Measurements from ENCODE around the gene VCPKMT.
A peak's percentile ranks its signal among the peaks of the same experiment; 100 is the strongest.

VCPKMT gene

DNA sequence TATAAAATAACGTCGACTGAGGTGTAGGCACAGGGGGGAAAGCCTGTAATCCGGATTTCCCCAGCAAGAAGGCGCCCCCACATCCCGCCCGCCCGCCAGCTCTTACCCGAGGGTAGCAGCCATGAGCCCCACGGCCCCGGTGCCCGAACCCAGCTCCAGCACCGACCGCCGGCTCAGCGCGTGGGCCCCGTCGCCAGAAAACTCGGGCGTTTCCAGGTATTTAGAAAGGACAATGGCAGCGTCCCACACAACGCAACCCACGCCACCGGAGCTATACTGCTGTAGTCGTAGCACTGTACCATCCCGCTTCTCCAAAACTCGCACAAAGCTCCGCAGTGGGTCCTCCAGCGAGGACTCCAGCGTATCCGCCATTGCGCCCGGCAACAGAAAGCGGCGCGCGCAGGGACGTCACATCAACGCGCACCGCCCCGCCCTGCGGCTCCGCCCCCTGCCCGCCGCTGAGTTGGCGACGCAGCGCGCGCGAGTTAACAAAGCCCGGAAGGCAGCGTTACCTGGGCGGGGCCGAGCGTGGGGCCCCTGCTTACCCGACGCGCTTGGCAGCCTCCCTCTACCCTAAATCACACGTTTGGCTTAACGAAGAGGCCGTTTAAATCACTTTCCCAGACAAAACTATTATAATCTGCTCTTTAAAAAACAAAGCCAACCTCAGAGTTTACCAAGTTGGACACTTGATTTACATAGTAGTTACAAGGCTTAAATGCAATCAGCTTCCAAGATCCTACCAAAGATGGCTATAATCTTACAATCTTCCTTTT is at the start of gene VCPKMT:
VCPKMT (minus strand) TSS at position 392 of the 776 bp plus-strand sequence; CDS start at position 372, 20 bp downstream.
- DNase-seq (ENCODE audit: low read depth in 1 of 2, low spot score in 1 of 2): peak; percentile 92

DNA sequence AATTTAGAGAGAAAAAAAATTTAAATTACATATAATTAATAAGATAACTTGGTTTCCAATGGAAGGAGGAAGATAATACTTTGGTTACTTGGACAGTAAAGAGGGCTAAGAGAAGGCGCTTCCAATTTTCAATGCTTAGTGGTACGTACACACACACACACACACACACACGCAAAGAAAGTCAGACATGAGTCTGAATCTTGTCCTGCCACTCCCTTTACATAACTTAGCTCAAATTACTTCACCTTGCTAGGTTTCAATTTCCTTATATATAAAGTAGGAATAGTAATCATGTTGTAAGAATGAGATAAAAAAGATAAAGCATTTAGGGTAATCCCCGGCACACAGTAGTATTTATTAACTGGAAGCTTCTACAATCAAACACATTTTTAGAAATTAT is 39.7 kb upstream of the VCPKMT start:
- DNase-seq (ENCODE audit: low read depth in 1 of 2, low spot score in 1 of 2): no peak

DNA sequence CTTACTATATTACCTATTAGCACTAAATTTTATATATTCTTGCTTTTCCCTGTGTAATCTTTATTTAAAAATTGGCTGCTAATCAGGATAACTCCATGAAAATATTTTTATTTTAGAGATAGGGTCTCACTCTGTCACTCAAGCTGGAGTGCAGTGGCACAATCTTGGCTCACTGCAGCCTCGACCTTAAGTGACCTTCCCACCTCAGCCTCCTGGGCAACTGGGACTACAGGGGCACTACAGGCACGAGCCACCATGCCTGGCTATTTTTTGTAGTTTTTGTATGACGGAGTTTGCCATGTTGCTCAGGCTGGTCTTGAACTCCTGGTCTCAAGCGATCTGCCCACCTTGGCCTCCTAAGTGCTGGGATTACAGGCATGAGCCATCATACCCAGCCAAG is 32.4 kb upstream of the VCPKMT start:
- no peak for DNase-seq (ENCODE audit: low read depth in 1 of 2, low spot score in 1 of 2)

DNA sequence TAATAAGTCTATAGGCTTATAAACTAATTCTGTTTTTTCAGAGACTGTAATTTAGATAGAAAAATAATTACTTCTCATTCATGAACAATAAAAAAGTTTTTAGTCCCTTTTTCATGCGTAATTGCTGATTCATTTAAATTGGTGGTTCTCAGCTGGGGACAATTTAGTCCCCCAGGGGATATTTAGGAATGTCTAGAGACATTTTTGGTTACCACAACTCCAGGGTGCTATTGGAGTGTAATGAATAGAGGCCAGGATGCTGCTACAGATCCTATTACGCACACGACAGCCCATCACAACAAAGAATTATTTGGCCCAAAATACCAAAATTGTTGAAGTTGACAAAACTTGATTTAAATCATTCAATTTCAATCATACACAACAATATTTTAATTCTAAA is 22.8 kb upstream of the VCPKMT start:
- no peak for DNase-seq (ENCODE audit: low read depth in 1 of 2, low spot score in 1 of 2)

DNA sequence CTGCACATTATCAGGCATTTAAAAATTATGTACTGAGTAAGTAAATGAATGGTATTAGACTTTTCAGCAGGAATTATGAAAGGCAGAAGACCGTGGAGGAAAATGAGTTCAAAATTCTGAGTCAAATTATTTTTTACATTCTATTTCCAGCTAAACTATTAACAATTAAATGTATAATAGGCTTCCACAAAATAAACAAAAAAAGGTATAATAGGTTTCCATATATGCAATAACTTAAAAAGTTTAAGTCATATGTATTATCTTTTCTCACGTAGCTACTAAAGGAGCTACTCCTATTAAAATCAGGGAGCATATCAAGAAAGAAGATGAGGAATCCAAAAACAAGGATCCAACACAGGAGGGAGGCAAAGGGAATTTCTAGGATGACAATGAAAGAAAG is 11.4 kb upstream of the VCPKMT start:
- DNase-seq (ENCODE audit: low read depth in 1 of 2, low spot score in 1 of 2): no peak

DNA sequence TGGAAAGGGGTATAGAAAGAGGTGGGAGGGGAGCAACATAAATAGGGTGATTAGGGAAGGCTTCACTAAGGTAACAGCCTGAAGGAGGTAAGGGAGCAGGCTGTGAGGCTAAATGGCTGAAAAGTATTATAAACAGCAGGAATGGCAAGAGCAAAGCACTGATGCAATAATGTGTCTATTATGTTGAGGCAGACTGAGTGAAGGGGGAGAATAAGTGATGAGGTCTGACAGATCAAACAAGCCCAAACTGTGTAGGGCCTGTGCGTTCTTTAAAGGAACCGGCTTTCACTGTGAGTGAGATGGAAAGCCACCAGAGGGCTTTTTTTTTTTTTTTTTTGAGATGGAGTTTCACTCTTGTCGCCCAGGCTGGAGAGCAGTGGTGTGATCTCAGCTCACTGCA is 6.7 kb upstream of the VCPKMT start:
- no peak for DNase-seq (ENCODE audit: low read depth in 1 of 2, low spot score in 1 of 2)

DNA sequence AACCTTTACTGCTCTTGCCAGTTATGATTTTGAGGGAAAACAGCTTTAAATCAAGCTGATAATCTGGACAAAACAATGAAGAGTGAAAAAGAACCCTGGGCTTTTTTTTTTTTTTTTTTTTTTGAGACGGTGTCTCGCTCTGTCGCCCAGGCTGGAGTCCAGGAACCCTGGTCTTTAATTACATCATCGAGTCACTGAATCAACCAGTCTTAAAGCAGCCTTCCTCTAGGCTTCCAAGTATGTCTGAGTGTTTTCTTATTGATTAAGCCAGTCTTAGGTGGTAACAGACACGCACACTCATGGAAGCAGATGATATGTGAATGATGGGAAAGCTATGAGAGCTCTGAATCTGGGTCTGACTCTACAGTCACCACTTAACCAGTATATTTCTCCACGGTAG is 5.9 kb upstream of the VCPKMT start:
- DNase-seq (ENCODE audit: low read depth in 1 of 2, low spot score in 1 of 2): no peak

DNA sequence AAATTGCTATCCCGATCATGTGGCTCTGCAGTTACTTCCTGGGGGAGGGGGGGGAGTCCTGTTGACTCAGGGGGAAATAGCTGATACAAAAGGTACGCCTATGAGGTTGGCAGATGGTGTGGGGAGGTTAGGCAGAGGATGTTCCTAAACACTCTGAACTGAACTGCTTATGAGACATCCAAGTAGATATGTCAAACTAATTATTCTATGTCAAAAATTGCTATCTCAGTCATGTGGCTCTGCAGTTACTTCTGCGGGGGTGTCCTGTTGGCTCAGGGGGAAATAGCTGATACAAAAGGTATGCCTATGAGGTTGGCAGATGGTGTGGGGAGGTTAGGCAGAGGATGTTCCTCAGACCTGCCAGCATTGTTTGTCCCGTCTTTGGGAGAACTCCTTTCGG is 5.1 kb upstream of the VCPKMT start:
- no peak for DNase-seq (ENCODE audit: low read depth in 1 of 2, low spot score in 1 of 2)

DNA sequence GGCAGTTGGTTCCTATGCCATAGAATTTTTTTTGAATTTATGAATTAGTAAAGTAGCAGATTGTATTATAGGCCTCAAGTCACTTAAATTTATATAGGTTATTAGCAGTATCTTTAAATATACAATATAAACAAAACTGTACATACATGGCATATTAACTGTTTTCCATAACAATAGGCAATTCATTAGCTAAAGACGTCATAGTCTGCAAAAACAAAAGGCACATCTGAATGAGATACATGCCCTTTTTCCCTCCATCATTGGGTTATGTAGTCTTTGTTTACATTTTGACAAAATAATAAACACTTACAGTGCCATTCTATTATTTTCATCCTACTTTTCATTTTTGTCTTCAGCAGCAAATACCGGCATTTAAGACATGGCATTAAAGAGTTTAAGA is 1.1 kb upstream of the VCPKMT start:
- no peak for DNase-seq (ENCODE audit: low read depth in 1 of 2, low spot score in 1 of 2)

DNA sequence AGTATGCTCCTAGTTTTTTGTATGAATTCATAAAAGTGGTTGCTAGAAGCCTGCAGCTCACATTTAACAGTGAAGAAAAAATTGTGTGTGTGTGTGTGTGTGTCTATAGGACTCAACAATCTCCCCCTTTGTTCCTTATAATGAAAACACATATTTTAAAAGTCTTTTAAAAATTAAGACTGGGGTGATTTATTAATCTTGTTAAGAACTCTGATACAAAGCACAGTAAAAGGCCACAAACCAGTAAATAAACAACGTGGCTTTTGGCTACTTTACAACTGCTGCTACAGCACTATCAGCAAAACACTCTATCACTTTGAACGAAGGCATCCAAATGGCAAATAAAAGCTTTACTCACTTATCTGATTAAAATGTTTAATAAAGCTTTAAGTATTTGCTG is 594 bp upstream of the VCPKMT start:
- no peak for DNase-seq (ENCODE audit: low read depth in 1 of 2, low spot score in 1 of 2)

DNA sequence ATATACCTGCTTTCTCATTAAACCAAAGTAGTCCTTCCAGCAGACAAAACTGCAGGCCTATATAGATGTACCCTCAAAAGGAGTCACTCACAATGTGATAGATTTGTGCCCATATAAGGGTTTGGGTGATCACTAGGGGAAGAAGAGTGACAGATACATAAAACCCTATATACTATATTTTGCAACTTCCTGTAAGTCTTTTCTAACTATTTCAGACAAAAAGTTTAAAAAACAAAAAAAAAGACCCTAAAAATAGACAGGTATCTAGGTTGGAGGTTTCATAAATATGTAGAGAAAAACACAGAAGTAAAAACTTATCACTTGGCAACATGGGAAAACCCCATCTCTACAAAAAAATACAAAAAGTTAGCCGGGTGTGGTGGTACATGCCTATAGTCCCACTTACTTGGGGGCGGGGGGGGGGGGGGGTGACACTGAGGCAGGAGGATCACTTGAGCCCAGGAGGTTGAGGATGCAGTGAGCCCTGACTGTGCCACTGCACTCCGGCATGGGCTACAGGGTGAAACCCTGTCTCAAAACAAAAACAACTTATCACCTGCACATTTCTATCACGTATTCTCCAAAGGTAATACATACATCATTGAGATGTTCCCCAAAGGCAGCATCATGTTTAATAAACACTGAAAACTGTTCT is 2.9 kb downstream of the VCPKMT start:
- no peak for DNase-seq (ENCODE audit: low read depth in 1 of 2, low spot score in 1 of 2)

DNA sequence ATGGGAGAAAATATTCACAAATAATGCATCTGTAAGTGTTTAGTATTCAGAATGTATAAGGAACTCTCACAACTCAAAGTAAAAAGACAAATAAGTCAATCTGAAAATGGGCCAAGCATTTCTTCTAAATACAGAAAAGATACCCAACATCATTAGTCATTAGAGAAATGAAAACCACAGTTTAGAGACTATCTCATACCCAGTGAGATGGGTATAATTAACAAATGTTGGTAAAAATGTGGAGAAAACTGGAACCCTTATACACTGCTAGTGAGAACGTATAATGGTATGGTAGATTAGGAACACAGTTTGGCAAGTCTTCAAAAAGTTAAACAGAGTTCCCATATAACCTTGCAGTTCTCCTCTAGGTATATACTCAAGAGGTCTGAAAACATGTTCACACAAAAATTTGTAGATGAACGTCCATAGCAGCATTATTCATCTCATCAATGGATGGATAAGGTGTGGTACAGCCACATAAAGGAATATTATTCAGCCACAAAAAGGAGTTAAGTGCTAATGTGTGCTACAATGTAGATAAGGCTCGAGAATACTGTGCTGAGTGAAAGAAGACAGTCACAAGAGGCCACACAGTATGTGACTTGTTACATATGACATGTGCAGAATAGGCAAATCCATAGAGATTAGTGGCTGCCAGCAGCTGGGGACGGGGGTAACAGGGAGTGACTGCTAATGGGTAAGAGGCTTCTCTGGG is 5.9 kb downstream of the VCPKMT start:
- no peak for DNase-seq (ENCODE audit: low read depth in 1 of 2, low spot score in 1 of 2)

DNA sequence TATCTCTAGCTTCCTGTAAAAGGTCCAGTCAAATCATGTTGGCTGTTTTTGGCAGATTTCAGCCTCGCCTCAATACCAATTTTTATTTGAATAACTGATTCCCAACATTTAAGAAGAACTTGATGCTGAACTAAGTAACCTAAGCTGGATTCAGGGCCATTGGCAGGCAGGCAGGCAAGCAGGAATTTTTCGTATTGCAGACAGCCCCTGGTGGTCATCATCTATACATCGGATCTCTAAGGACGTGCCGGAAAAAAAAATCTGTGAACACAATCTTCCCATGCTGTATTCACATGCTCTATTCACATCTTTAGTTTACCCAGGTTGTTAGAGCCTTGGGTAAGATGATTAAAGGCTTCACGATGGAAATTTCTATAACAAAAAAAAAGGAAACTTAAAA is 7.0 kb downstream of the VCPKMT start:
- no peak for DNase-seq (ENCODE audit: low read depth in 1 of 2, low spot score in 1 of 2)

DNA sequence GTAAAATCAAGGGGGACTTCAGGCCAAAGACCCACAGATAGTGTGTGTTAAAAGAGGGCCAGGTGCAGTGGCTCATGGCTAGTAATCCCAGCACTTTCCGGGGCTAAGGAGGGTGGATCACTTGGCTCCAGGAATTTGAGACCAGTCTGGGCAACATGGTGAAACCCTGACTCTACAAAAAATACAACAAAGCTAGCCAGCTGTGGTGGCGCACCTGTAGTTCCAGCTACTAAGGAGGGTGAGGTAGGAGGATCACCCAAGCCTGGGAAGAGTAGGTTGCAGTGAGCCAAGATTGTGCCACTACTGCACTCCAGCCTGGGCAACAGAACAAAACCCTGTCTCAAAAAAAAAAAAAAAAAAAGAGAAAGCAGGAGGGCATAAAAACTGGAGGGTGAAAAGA is 8.5 kb downstream of the VCPKMT start:
- DNase-seq (ENCODE audit: low read depth in 1 of 2, low spot score in 1 of 2): no peak

DNA sequence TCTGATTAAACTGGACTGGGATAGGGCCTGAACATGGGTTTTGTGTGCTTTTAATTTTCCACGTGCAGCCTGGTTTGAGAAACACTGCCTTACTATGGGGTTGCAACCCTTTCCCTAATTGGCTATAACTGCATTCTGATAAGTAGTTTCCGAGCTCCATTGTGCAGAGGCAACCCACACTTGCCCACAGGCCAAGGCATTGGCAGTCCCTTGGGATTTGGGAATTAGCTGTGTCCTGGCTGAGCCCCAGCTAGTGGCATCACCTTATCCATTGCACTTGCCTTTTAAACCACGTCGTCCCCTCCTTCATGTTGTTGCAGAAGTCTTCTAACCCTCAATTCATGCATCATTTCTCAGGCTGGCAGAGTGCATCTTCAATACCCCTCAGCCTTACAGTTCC is 10.2 kb downstream of the VCPKMT start:
- no peak for DNase-seq (ENCODE audit: low read depth in 1 of 2, low spot score in 1 of 2)

DNA sequence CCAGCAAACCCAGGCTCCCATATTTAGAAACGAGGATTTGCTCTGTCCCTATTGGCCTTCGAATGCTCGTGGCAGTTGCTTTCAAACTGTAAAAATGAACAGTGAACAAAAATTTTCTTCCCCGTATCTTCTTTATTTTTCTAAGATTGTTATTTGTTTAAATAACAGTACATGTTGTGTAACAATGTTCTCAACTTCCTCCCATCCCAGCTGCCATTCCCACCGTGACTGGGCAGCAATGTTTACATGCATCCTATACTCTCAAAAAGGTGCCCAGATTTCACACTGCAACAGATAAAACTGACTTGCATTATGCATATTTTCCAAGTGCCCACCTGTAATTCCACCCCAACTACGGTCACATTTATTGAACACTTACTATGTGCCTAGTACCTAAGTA is 12.8 kb downstream of the VCPKMT start:
- no peak for DNase-seq (ENCODE audit: low read depth in 1 of 2, low spot score in 1 of 2)

DNA sequence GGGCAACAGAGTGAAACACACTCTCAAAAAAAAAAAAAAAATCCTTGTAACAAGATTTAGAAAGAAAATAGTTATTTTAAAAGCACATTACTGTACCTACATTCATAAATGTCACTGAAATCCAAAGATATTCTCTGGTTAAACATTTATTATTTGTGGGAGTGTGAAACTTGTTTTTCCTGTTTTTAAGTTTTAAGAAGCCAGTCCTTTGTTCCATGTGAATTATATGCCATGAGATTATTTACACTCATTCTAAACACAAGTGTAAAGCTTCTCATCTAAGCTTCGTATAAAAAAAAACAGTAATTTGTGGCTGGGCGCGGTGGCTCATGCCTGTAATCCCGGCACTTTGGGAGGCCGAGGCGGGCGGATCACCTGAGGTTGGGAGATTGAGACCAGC is 15.0 kb downstream of the VCPKMT start:
- DNase-seq (ENCODE audit: low read depth in 1 of 2, low spot score in 1 of 2): no peak

DNA sequence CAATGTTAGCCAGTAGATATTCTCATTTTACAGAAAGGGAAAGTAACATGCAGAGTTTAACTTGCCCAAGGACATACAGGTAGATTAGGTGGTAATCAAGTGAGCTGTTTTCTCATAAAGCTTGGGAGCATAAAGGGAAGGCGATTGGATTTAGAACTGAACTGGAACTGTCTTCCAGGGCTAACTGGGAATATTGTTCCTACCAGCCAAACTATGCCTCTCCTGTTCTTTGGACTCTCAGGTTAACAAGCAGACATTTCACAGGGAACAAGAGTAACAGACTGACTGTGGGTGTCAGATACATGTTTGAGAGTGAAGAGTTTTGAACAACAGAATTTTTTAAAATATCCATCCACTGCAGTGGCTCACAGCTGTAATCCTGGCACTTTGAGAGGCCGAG is 15.6 kb downstream of the VCPKMT start:
- no peak for DNase-seq (ENCODE audit: low read depth in 1 of 2, low spot score in 1 of 2)

DNA sequence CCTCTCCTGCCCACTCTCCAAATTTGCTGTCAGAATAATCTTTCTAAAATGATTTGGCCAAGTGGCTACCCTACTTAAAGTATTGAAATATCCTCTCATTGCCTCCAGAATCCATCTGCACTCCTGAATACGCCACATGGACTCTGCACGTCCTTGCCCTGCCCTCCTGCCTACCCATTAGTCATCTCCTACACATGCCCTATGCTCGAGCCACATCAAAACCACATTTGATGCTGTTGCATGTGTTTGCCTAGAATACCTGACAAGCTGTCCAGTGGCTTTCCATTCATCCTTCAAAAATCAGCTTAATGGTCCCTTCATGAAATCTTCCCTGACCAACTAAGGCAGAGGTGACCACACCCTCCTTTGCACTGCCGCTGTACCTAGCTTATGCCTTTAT is 17.0 kb downstream of the VCPKMT start:
- no peak for DNase-seq (ENCODE audit: low read depth in 1 of 2, low spot score in 1 of 2)

DNA sequence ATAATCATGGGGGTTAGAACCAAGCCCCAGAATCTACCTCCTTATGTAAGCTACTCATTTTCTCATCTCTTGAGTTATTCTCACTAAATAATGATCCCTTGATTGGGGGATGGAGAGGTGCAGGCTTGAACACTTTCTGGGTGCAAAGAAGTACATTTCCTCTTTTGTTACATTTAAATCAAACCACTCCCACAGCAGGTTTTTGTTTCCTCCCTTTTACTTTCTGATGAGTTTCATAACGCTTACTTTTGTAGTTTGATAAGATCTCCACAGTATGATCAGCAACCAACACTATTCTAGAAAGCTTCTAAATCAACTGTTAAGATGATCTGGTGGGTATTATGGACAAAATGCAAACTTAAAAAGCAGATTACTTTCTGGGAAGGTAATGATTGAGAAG is 20.5 kb downstream of the VCPKMT start:
- DNase-seq (ENCODE audit: low read depth in 1 of 2, low spot score in 1 of 2): no peak

DNA sequence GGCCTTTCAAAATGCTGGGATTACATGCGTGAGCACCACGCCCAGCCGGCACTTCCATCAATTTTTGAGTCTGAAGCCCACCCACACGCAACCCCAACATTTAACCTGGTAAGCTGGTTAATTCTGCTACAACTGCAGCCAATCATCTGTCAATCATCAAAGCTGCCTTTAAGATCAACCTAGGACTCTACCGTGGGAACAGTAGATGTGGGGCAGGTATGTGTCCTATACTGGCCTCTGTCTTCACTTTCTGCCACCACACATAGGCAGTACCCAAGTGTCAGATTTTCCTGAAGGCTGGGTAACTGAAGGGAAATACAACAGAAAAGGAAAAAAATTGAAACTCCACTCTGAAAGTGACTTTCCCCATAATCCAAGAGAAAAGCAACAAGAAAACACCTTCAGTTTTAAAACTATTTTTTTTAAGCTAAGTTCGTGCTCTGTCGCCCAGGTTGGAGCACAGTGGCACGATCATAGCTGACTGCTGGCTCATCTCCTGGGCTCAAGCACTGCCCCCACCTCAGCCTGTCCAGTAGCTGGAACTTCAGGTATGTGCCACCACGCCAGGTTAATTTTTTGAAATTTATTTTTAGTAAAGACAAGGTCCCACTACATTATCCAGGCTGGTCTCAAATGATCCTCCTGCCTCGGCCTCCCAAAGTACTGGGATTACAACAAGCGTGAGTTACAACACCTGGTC is 22.2 kb downstream of the VCPKMT start:
- DNase-seq (ENCODE audit: low read depth in 1 of 2, low spot score in 1 of 2): no peak

DNA sequence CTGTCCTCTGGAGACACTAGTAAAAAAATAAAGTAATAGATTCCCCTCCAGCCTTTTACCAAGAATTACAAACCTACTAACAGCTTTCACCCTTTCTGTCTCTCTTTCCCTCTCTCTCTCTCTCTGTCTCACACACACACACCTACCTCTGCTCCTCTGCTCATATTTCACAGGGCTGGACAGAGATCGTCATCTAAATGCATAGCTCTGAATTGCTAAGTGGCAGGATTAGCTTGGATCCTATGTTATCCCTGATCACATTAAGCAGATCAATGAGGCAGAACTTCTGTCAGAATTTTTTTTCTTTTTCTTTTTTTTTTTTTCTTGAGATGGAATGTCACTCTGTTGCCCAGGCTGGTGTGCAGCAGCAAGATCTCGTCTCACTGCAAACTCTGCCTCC is 22.9 kb downstream of the VCPKMT start:
- no peak for DNase-seq (ENCODE audit: low read depth in 1 of 2, low spot score in 1 of 2)
